IMR-90 (cell line): ENCODE results near the gene ASXL3.

Experiments
- CTCF ChIP-seq: conservative IDR thresholded peaks from 2 replicates; pipeline ENCODE4 v1.5.1; 2012; ENCODE audit warnings: mild to moderate bottlenecking, low read depth, low read length, improper control_type of control experiment
- ELK1 ChIP-seq: fragments of 150-350 bp; IDR thresholded peaks from 2 replicates; pipeline ENCODE4 v1.6.1; 2016; ENCODE audit warnings: low read depth, mild to moderate bottlenecking, low read length, moderate library complexity, borderline replicate concordance
- MAFK ChIP-seq: IDR thresholded peaks from 2 replicates; pipeline ENCODE4 v1.6.1; 2012; ENCODE audit warnings: low read depth, low read length, improper control_type of control experiment
- MXI1 ChIP-seq: IDR thresholded peaks from 2 replicates; pipeline ENCODE4 v1.6.1; 2012; ENCODE audit warnings: low read depth, mild to moderate bottlenecking, low read length, moderate library complexity, borderline replicate concordance
- RAD21 ChIP-seq: IDR thresholded peaks from 2 replicates; pipeline ENCODE4 v1.6.1; 2012; ENCODE audit warnings: low read length, improper control_type of control experiment

GRCh38 chr18:33755391-33755790 is 177.4 kb downstream of the ASXL3 start:
- TF ChIP-seq CTCF: no peak
- no peak for TF ChIP-seq ELK1
- no peak for TF ChIP-seq RAD21
- TF ChIP-seq MAFK: no peak
- no peak for TF ChIP-seq MXI1
